ENCODE measurements around the gene NUTM1.

DNA sequence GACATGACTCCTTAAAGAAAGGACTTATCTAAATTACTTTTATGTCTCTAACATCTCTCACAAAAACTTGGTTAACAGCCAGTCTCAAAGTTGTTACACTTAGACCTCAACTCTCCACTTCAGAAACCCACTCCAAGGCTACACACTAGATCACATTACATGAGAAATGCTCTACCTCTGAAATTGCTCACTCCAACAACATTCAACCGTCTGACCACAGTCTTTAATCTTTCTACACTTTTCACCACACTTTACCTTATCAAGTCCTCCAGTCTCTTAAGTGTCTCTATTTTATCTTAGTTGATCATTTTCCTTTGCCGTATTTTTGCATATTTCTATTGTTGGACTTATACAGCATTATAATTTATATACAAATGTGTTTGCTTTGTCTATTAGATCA lies 11.3 kb upstream of the NUTM1 start:
- TF ChIP-seq GATA2 (IDR thresholded peaks at IDR 0.05; ENCODE audit: low read depth, low read length) = no peak
- TF ChIP-seq GATA3 (IDR thresholded peaks at IDR 0.05; ENCODE audit: low read depth, low read length) = no peak
